Heart left ventricle (tissue), 16 donors: Measurements from ENCODE around the gene PPFIA2. TPM values are rescaled to one million over a fixed set of nuclear protein-coding genes. Genes with fewer than 3 reads are reported as not detected.

Experiments
- ATAC-seq, 4 donors: fragments of 200-7000 bp; cut with Tn5 transposase; one replicate each; pipeline ENCODE4 v1.9.1; 2020 to 2022; ENCODE audit warnings: moderate library complexity in 4 of 4, mild to moderate bottlenecking in 3 of 4, moderate number of reproducible peaks in 1 of 4
- DNase-seq, 5 donors: peaks; one replicate each; pipeline ENCODE4 v3.0.0-alpha.2; 2020
- H3K27ac ChIP-seq, 12 donors: fragments of 200-600 bp; sonication (generic) in 4 of 12; one replicate each; pipeline versions ENCODE4 v1.5.0 to v1.8.0; 2016 to 2022; ENCODE audit warnings: mild to moderate bottlenecking in 2 of 12
- H3K27me3 ChIP-seq, 9 donors: fragments of 200-600 bp; sonication (generic) in 2 of 9; one replicate each; pipeline versions ENCODE4 v1.5.1 to v1.8.0; 2016 to 2022; ENCODE audit warnings: mild to moderate bottlenecking in 3 of 9
- H3K36me3 ChIP-seq, 9 donors: fragments of 200-600 bp; sonication (generic) in 2 of 9; one replicate each; pipeline versions ENCODE4 v1.5.0 to v1.8.0; 2018 to 2022; ENCODE audit warnings: mild to moderate bottlenecking in 2 of 9
- H3K4me1 ChIP-seq, 12 donors: fragments of 200-600 bp; sonication (generic) in 4 of 12; one replicate each; pipeline versions ENCODE4 v1.5.0 to v1.8.0; 2016 to 2022; ENCODE audit warnings: mild to moderate bottlenecking in 3 of 12
- H3K4me3 ChIP-seq, 12 donors: fragments of 200-600 bp; sonication (generic) in 4 of 12; one replicate each; pipeline versions ENCODE4 v1.5.0 to v1.8.0; 2017 to 2022; ENCODE audit warnings: mild to moderate bottlenecking in 9 of 12, moderate library complexity in 4 of 12
- H3K9me3 ChIP-seq, 12 donors: fragments of 200-600 bp; sonication (generic) in 4 of 12; one replicate each; pipeline versions ENCODE4 v1.5.0 to v1.8.0; 2016 to 2022; ENCODE audit warnings: mild to moderate bottlenecking in 1 of 12
- POLR2A ChIP-seq, 2 donors: fragments of 450-650 bp; IDR thresholded peaks; one replicate each; pipeline ENCODE4 v1.6.1; 2017; ENCODE audit warnings: antibody characterized with exemption in 2 of 2, mild to moderate bottlenecking in 2 of 2, moderate library complexity in 2 of 2
- WGBS, 4 donors: extraction: QIAGEN DNeasy Blood & Tissue Kit in 2 of 4; methylation state at CpG; one replicate each; pipeline versions ENCODE4 v1.1.5 to v1.1.7; 2013 to 2018; 5-methylcytosine and 5-hydroxymethylcytosine counted together
- intact Hi-C, 10 donors: fragments of 100-400 bp; cut with DNase I; formaldehyde crosslinking; loops; one replicate each; pipeline versions ENCODE4 v1.11.1 to v1.14.2; 2022
- polyA plus RNA-seq, 2 donors: library from polyadenylated mRNA; stranded (reverse); fragments of 200-250 nt; gene quantifications; one replicate each; pipeline ENCODE4 v1.2.3, GENCODE V29; 2013
- total RNA-seq, 9 donors: library from RNA; depleted of rRNA in 2 of 9; stranded (reverse); fragments of >200 nt in 2 of 9; fragmentation: NEBNext Ultra II Directional in 3 of 9; extraction: Animal tissue kit (Norgen Biotek cat#: 25700) in 3 of 9; gene quantifications; one replicate each; pipeline versions ENCODE4 v1.1.0 to v1.2.4, GENCODE V29; 2016 to 2023
- TF ChIP-seq, protein P1 (sequence below), 12 donors: fragments of 200-600 bp; sonication (generic) in 4 of 12; IDR thresholded peaks; one replicate each; pipeline versions ENCODE4 v1.5.0 to v1.8.0; 2018 to 2022; ENCODE audit warnings: antibody characterized with exemption in 12 of 12, mild to moderate bottlenecking in 5 of 12
- donor health status: ischemic (EF 13 %, LVEDD 7.1; RV severe dilation, severe dysfunction).
- donor health status: healthy with polysubstance abuse.
- donor health status: DM: no; HTN: yes; CAD: no.
- donor health status: DM: no; HTN: no; CAD: no.
- donor health status: ischemic (EF 25% LVEDD 6.9; RV normal size, moderate dysfunction).
- donor health status: ischemic (EF 25% LVEDD 5.7; RV mildly dilated, moderate dysfunction).
- donor health status: healthy.
- donor health status: DM: yes; HTN: yes; CAD: no.
- donor health status: ischemic (EF 35%, LVEDD 5.7; RV mildly dilated, moderate dysfunction).
- donor health status: nonischemic (EF 11% LVEDD 7.7; RV severe dilation, severe dysfunction).
- donor health status: DM: yes; HTN: yes; CAD: no.
- donor health status: PGD.
- donor health status: ischemic (EF 29% LVEDD 5.4; RV normal size, mild dysfunction).
- donor health status: nonischemic (EF 23%, LVEDD 6.1; RV moderate dilation, normal function).

Gene PPFIA2
- total and polyA plus RNA-seq, 11 donors = 0.08 to 1.3 (median 0.49) TPM; not detected in 3

- no peak for ATAC-seq
- intact Hi-C loops = no loop called here
- no peaks in the 10 kb centered on the region for H3K36me3 ChIP-seq
- H3K27me3 ChIP-seq = no peaks in the 10 kb centered on the region
- DNase-seq = no peak
- WGBS, 4 donors = 62 to 76% (median 67%) methylated on average over 2 of the region's 2 CpGs
- no peak overlapping the region for H3K4me3 ChIP-seq
- H3K27ac ChIP-seq = no peak overlapping the region
- no peaks in the 10 kb centered on the region for H3K4me1 ChIP-seq
- no peaks in the 10 kb centered on the region for H3K9me3 ChIP-seq
- TF ChIP-seq, protein P1, sequence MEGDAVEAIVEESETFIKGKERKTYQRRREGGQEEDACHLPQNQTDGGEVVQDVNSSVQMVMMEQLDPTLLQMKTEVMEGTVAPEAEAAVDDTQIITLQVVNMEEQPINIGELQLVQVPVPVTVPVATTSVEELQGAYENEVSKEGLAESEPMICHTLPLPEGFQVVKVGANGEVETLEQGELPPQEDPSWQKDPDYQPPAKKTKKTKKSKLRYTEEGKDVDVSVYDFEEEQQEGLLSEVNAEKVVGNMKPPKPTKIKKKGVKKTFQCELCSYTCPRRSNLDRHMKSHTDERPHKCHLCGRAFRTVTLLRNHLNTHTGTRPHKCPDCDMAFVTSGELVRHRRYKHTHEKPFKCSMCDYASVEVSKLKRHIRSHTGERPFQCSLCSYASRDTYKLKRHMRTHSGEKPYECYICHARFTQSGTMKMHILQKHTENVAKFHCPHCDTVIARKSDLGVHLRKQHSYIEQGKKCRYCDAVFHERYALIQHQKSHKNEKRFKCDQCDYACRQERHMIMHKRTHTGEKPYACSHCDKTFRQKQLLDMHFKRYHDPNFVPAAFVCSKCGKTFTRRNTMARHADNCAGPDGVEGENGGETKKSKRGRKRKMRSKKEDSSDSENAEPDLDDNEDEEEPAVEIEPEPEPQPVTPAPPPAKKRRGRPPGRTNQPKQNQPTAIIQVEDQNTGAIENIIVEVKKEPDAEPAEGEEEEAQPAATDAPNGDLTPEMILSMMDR (IDR thresholded peaks at IDR 0.05) = no peak
Observed at GRCh38 chr12:81792666-81793065, 33.5 kb upstream of the PPFIA2 start.

- Histone ChIP-seq H3K9me3 (no peaks in the 10 kb centered on the region), H3K27me3 (no peaks in the 10 kb centered on the region), H3K4me1 (no peaks in the 10 kb centered on the region), H3K36me3 (no peaks in the 10 kb centered on the region), H3K4me3 (no peak overlapping the region), H3K27ac (no peak overlapping the region)
- ATAC-seq (no peak), DNase-seq (no peak)
- TF ChIP-seq, protein P1 (IDR thresholded peaks at IDR 0.05) = no peak
- no peak for TF ChIP-seq POLR2A (IDR thresholded peaks at IDR 0.05)
- intact Hi-C loops = no loop called here
Observed at GRCh38 chr12:81779216-81779615, 20.1 kb upstream of the PPFIA2 start.

DNA sequence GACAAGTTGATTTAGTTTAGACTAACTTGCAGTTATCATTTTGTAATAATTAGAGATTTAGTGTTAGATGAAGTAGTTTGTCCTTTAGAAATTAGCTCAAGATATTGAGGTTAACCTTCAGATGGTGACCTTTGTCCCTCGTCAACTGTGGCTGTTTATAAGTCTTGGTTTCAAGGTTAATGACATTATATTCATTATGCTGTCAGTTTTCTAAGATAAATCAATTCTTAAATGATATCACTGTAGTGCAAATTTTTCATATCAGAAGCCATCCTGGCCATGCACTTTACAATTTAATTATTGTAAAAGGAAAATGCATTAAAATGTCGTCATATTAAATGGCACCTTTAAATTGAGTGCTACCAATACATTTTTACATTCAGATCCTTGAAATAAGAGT is 19.6 kb upstream of the PPFIA2 start:
- intact Hi-C loops = no loop called here
- 65 to 81% (median 71%) methylated on average over 2 of the region's 2 CpGs for WGBS, 4 donors
- ATAC-seq (no peak), DNase-seq (no peak)
- Histone ChIP-seq H3K27ac (no peak overlapping the region), H3K4me1 (no peaks in the 10 kb centered on the region), H3K36me3 (no peaks in the 10 kb centered on the region), H3K27me3 (no peaks in the 10 kb centered on the region), H3K4me3 (no peak overlapping the region), H3K9me3 (no peaks in the 10 kb centered on the region)
- TF ChIP-seq, protein P1 (IDR thresholded peaks at IDR 0.05) = no peak
- no peak for TF ChIP-seq POLR2A (IDR thresholded peaks at IDR 0.05)

- Histone ChIP-seq H3K4me3 (peak overlapping the region; percentile 29 to 69 (median 55)), H3K27me3 (peaks cover 0 to 32% (median 5%) of the 10 kb centered on the region in 9 donors), H3K4me1 (peaks cover 0 to 18% (median 0%) of the 10 kb centered on the region in 12 donors), H3K9me3 (no peaks in the 10 kb centered on the region), H3K27ac (no peak overlapping the region), H3K36me3 (no peaks in the 10 kb centered on the region)
- WGBS, 4 donors = 1 to 2% (median 1%) methylated on average over 24 to 50 of the region's 50 CpGs
- intact Hi-C loops = no loop called here
- TF ChIP-seq, protein P1 (IDR thresholded peaks at IDR 0.05) = no peak
- TF ChIP-seq POLR2A (IDR thresholded peaks at IDR 0.05) = no peak
- ATAC-seq = peak in 3 of 4 donors; percentile 50 to 85 (median 71)
- DNase-seq = peak in 3 of 5 donors; percentile 24 to 56 (median 39)
Observed at GRCh38 chr12:81758421-81759189, 545 bp downstream of the PPFIA2 start.
